HG03432 (cell line): ENCODE results near the gene MNAT1.
"Not testable (repeated sequence)": the region's sequence is repeated elsewhere in the genome, so short reads cannot be mapped to it uniquely, and the experiment has no call there.

ENCODE experiments used
- ATAC-seq: cut with Tn5 transposase; IDR thresholded peaks from one replicate; pipeline ENCODE4 v1.9.1; 2021; ENCODE audit warnings: mild to moderate bottlenecking, moderate library complexity; ENCODE audit not compliant: unreplicated experiment

MNAT1 gene

GRCh38 chr14:60800409-60800808 lies 65.8 kb downstream of the MNAT1 start:
- no peak for ATAC-seq

GRCh38 chr14:60803871-60804270 lies 69.3 kb downstream of the MNAT1 start:
- no peak for ATAC-seq

- no peak for ATAC-seq
Measured at GRCh38 chr14:60805841-60806430, 71.4 kb downstream of the MNAT1 start.

- no peak for ATAC-seq
Measured at GRCh38 chr14:60807247-60807646, 72.7 kb downstream of the MNAT1 start.

GRCh38 chr14:60807971-60808370 lies 73.4 kb downstream of the MNAT1 start:
- no peak for ATAC-seq

GRCh38 chr14:60812987-60813386 lies 78.4 kb downstream of the MNAT1 start:
- no peak for ATAC-seq

- peak; percentile 98 for ATAC-seq
Measured at GRCh38 chr14:60815371-60815770, 80.8 kb downstream of the MNAT1 start.

GRCh38 chr14:60817113-60817512 lies 82.6 kb downstream of the MNAT1 start:
- ATAC-seq = no peak

- ATAC-seq = no peak
Measured at GRCh38 chr14:60819575-60819974, 85.0 kb downstream of the MNAT1 start.

GRCh38 chr14:60838601-60839000 lies 104.0 kb downstream of the MNAT1 start:
- no peak for ATAC-seq

GRCh38 chr14:60839057-60839456 lies 104.5 kb downstream of the MNAT1 start:
- ATAC-seq = no peak

- ATAC-seq = no peak
Measured at GRCh38 chr14:60839657-60840056, 105.1 kb downstream of the MNAT1 start.

- ATAC-seq = no peak
Measured at GRCh38 chr14:60840313-60840712, 105.8 kb downstream of the MNAT1 start.

GRCh38 chr14:60845523-60845922 lies 111.0 kb downstream of the MNAT1 start:
- ATAC-seq = peak; percentile 99

- ATAC-seq = no peak
Measured at GRCh38 chr14:60848066-60848465, 113.5 kb downstream of the MNAT1 start.

- ATAC-seq = not testable (repeated sequence)
Measured at GRCh38 chr14:60851692-60852091, 117.1 kb downstream of the MNAT1 start.

- ATAC-seq = no peak
Measured at GRCh38 chr14:60856111-60856510, 121.5 kb downstream of the MNAT1 start.

GRCh38 chr14:60859525-60859924 lies 125.0 kb downstream of the MNAT1 start:
- ATAC-seq = no peak

- ATAC-seq = no peak
Measured at GRCh38 chr14:60861545-60862140, 127.1 kb downstream of the MNAT1 start.

GRCh38 chr14:60862283-60862682 lies 127.7 kb downstream of the MNAT1 start:
- no peak for ATAC-seq

GRCh38 chr14:60863249-60863648 lies 128.7 kb downstream of the MNAT1 start:
- no peak for ATAC-seq

- ATAC-seq = no peak
Measured at GRCh38 chr14:60865378-60866127, 131.0 kb downstream of the MNAT1 start.
